Fibroblast of skin of right quadriceps (primary cell): ENCODE results near the gene MEGF9.
"Not testable (repeated sequence)": the region's sequence is repeated elsewhere in the genome, so short reads cannot be mapped to it uniquely, and the experiment has no call there.

ENCODE experiments used
- DNase-seq: peaks from one replicate; pipeline ENCODE4 v3.0.0-alpha.2; 2013

The MEGF9 gene

DNA sequence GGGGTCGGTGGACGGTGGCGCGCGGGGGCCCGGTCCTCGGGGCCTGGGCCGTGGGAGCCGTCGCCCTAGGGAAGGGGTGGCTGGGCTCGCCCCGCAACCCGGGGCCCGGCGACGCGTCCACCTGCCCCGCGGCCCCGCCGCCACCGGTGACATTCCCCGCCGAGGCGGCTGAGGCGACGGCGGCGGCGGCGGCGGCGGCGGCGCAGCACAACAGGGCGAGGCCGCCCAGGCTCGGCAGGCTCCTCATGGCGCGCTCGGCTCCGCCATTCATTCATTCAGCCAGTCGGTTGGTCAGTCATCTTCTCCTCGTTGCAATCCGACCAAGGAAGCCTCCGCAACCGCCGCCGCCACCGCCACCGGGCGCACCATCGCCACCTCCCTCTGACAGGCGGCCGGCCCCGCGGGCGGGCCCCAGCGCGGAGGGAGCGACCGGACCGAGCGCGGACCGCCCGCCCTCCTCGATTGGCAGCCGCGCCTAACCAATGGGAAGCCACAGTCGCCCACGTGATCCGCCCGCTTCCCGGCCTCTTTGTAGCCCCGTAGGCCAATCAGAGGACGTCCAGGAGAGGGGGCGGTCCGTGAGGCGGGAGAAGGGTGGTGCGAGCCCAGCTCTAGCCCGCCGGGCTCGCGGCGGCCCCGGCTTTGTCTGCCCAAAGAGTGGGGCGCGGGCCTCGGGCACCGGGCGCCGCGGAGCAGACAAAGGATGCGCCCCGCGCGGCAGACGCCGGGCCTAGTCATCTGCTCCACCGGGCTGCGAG is at the start of gene MEGF9:
MEGF9 (minus strand) TSS at position 383 of the 758 bp plus-strand sequence; CDS start at position 271, 112 bp downstream.
- DNase-seq: peak; percentile 98

DNA sequence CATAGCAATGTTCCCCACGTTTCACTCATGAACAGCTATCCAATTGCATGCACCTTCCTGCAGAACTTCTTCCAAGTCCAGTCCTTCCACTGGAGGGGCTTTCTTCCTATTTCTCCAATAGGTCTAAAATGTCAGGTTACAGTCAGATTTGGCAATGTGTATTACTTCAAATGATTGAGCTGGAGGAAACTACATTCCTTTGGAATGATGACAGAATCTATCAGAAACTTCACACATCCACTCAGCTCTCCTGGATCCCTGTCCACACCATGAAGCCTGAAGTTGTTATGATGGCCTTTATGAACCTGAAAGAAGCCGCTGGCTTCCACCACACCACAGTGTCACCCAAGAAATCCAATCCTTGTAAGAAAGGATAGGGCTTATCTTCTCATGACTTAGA is 46.7 kb upstream of the MEGF9 start:
- DNase-seq: no peak

DNA sequence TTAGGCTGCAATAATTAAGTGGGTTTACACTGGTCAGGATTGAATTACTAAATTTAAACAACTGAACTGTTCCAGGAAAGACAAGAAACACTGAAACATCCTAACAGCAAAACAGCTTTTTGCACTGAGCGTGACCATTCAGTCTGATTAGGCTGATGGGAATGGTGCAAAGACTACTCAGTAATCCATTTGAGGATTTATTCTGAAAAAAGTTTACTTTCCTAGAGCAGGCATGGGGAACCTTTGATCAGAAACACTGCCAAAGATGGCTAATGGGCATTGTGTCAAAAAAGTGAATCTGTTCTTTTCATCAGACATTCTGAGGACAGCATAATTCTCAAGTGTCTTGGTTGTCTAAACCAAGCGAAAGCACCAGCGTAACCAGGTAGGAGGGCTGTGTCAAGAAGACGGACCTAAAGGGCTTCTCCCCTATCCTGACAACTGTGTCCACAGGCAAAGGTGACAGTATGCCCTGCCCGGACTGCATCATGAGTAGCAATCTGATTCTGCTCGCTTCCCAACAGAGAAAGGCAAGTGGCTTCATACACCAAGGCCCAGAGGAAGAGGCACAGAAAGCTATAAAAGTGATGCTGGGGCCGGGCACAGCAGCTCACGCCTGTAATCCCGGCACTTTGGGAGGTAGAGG is 45.6 kb upstream of the MEGF9 start:
- DNase-seq: no peak

DNA sequence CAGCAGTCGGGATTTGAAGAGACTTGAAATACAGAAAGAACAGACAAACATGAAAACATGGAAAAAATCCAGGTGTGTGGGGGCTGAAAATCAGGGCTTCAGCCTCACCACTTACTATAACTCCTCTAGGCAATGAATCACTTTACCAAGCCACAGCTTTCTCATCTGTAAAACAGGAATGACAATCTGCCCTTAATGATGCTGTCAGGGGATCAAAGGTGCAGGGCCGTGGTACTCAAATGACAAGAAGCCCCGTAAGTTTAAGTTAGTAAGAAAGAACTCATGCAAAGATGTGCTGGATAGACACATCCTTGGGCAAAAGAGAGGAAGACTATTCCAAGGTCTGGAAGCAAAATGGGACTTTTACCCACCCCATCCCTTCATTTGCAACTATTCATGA is 44.3 kb upstream of the MEGF9 start:
- DNase-seq: no peak

DNA sequence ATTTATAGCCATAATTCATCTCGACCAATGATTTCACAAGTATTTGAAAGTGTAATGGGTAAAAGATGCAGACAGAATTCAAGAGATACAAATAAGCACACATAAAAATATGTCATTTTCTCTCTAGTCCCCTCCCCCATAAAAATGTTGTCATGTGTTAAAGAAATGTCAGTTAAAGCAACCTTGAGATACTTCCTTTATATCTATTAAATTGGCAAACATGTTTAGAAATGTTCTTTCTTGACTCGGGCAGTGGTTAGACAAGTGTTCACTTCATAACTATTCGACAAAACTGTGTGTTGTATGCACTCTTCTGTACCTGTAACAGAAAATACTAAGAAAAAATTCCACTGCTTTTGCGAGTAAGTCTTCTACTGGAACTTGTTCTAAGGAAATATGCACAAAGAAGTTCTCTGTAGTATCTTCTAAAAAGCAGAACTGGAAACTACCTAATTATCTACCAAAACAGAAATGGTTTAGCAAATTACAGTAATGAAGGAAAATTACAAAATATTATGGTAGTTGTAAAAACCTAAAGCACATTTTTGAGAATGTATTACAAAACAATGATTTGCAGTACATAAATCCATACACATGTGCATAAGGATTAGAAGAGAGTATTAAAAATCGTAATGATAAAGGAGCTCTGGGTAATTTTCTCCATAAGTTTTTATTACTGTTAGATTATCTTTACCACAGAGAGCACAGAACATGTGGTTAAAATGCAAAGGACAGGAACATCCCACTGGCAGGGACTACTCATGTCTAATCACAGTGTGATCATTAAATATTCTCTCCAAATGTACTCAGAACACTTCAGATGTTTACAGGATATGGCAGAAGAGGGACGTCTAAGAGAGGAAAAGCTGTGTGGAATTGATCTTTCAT is 43.0 kb upstream of the MEGF9 start:
- DNase-seq: no peak

DNA sequence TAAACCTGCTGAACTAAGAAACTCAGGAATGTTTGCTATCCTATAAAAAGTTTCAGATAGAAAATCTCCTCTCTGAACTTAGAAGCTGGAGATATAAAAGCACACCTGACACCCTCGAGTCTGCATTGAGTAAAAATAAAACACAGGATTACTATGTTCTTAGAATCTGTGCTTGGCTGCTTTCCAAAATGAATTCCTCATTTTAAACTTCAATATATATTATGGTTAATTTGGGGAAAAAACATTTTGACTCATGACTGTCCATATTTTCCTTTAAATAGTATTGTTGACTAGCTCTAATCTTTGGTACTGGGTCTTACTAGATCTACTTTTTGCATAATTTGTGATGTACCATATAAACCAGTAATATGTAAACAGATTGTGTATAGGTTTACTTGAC is 42.3 kb upstream of the MEGF9 start:
- no peak for DNase-seq

DNA sequence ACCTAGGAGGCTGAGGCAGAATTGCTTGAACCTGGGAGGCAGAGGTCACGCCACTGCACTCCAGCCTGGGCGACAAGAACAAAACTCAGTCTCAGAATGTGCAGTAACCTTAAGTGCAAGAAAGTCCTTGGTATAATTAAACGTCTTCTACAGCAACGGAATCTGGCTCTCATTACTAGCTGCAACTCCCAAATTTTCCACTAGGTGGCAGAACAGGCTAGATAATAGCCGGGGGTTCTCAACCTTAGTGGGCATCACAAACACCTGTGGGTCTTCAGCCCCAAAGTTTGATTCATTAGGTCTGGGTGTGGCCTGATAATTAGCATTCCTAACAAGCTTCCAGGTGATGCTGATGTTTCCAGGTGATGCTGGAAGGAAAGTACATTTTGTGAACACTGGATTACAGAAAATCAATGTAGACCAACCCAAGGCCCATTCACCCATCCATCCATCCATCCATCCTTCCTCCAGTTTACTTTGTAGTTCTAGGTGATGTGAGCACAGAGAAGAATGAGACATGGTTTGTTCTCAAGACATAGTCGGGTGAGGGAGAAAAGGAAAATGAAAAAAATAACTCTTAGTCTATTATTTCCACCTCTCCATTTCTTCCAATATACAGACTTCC is 41.7 kb upstream of the MEGF9 start:
- DNase-seq: peak; percentile 43

DNA sequence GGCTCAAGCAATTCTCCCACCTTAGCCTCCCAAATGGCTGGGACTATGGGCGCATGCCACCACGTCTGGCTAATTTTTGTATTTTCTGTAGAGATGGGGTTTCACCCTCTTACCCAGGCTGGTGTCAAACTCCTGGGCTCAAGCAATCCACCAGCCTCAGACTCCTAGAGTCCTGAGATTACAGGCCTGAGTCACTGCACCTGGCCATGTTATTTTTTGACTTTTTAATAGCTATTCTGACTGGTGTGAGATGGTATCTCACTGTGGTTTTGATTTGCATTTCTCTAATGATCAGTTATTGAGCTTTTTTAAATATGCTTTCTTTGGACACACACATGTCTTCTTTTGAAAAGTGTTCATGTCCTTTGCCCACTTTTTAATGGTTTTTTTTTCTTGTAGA is 40.8 kb upstream of the MEGF9 start:
- no peak for DNase-seq

DNA sequence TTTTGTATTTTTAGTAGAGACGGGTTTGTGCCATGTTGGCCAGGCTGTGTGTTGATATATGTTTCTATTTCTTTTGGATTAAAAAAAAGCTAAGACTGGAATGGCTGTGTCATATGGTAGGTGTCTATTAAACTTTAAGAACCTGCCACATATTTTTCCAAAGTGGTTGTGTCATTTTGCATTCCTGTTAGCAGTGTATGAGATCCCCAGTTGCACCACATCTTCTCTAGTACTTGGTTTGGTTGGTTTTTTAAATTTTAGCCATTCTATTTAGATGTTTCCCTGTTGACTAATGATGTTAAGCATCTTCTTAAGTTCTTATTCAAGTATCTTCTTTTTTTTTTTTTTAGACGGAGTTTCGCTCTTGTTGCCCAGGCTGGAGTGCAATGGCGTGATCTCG is 36.2 kb upstream of the MEGF9 start:
- no peak for DNase-seq

DNA sequence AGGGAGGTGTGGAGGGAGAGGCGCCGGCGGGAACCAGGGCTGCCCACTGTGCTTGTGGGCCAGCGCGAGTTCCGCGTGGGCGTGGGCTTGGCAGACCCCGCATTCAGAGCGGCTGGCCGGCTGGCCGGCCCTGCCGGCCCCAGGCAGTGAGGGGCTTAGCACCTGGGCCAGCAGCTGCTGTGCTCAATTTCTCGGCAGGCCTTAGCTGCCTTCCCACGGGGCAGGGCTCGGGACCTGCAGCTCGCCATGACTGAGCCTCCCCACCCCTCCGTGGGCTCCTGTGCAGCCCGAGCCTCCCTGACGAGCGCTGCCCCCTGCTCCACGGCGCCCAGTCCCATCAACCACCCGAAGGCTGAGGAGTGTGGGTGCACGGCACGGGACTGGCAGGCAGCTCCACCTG is 32.1 kb upstream of the MEGF9 start:
- DNase-seq: not testable (repeated sequence)

DNA sequence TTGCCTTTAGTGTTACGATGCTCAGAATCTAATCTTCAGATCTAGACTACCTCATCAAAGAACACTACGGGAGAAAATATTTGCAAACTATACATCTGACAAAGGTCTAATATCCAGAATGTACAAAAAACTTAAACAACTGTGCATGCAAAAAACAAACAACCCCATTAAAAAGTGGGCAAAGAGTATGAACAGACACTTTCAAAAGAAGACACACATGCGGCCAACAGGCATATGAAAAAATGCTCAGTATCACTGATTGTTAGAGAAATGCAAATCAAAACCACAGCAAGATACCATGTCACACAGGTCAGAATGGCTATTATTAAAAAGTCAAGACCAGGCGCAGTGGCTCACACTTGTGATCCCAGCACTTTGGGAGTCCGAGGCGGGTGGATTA is 31.0 kb upstream of the MEGF9 start:
- DNase-seq: no peak

DNA sequence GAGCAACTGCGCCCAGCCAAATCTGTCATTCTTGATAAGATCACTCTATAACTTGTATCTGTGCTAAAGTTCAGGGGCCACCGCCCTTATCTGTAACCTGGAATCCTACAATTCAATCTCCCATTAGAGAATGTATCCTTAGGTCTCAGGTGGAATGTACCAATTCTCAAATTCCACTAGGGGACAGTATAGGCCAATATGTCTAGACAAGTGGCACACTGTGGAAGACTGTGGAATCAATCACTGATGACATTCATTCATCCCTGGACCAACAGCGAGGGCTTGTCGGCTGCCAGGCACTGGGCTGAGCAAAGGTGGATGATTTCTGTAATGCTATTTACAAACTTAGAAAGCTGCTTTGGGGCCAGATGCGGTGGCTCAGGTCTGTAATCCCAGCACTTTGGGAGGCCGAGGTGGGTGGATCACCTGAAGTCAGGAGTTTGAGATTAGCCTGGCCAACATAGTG is 28.7 kb upstream of the MEGF9 start:
- peak; percentile 19 for DNase-seq

DNA sequence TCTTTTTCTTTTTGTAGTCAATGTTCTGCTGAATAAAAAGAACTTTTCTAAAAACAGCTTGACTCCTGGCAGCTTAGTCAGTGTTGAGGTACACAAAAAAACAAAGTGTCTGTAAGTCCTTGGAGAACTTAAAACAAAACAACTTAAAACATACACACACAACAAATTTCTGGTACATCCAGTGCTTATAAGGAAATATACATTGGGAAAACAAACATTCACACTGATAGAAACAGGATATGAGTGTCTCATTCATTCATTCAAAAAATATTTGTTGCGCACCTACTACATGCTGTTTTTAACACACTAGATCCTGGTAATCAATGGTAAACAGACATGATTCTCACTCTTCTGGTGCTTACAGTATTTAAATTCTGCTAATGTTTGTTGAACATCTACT is 27.4 kb upstream of the MEGF9 start:
- DNase-seq: no peak

DNA sequence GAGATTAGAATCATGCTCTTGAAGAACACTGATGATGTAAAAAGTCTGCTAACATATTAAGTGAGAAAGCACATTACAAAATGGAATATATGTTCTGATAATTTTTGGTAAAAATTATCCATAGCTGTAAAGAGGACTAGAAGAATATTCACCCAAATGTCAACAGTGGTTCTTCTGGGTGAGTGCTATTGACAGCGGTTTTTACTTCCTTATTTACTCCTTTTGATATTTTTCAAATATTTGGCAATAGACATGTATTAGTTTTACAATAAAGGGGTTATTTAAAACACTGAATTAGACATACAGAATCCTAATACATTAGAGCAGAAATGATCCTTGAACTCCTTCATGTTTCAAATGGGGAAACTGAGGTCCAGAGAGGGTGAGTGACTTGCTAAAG is 26.9 kb upstream of the MEGF9 start:
- no peak for DNase-seq

DNA sequence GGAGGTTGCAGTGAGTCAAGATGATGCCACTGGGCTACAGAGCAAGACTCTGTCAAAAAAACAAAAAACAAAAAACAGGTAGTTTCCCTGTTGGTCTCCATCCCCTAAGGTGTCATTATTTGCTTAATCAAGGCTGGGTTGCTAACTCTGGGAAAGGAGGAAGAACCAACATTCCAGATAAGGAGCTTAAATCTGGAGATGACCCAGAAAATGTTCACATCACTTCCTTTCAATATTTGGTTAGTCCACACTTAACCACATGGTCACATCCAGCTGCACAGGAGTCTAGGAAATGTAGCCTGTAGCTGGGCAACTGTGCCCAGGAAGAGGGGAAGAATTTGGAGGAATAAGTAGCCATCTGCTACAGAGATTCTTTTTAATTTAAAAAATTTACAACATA is 25.9 kb upstream of the MEGF9 start:
- no peak for DNase-seq

DNA sequence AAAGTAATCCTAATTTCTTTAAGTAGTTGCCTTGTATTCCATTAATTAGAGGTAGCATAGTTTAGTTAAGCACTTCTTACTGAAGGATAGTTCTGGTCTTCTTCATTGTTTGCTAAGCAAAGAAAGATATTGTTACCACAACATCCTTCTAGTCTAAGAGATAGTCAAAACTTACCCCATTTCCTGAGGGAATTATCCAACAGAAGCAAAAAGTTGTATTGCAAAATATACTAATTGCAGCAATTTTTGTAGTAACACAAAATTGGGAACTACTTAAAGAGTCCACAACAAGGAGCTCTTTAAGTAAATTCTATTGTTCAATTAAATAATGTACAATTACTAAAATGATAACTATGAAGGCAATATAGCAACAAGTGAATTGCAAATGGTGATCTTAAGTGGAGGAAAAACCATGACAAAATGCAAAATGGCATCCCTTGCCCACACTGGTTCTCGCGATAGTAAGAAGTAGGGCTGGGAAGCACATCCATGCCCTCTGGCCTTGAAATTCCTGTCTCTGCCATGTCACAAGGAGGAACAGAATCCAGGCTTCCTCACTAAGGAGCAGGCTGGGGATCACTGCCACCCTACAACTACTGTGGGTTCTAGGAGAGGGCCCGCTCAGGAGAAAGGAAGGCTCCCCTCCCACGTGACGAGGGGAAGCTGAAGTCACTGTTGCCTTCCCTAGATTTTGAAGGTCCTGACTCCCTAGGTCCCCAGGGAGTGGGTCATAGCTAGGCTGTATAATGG is 23.3 kb upstream of the MEGF9 start:
- no peak for DNase-seq

DNA sequence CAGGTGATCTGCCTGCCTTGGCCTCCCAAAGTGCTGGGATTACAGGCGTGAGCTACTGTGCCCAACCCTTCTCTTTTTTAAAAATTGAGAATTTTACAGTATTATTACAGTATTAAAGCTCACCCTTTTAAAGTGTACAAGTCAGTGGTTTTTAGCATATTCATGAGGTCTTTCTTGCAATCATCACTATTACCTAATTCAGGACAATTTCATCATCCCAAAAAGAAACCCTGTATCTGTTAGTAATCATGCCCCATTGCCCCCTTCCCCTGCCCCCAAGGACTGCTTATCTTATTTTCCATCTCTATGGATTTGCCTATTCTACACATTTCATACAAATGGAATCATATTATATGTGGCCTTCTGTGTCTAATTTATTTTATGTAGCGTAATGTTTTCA is 22.6 kb upstream of the MEGF9 start:
- DNase-seq: no peak

DNA sequence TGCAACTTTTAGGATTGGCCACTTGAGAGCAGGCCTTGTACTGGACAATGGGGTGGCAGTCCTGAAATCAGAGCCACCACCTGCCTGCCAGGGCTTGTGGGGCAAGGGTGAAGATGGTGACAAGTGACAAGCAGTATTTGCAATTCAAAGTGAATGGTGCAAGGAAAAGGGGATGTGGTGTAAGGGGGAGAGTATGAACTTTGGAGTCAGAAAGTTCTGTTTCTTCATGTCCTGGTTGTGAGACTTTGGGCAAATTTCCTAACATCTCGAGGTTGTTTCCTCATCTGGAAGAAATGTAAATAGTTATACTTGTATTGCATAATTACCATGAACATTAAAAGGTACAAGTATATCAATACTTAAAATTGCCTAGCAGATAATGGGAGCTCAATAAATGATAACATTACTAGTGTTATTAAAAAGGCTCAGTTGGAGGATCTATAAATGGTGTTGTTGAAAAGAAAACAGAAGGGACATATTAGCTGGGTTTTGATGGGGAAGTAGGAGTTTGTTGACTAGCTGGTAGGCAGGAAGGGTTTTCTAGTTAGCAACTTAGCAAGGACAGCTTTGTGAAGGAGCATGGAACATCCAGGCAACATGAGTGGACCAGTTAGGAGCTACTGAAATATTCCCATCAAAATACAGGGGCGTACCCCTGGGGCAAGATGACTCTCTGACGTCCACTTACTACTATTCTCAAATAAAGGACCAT is 21.3 kb upstream of the MEGF9 start:
- no peak for DNase-seq

DNA sequence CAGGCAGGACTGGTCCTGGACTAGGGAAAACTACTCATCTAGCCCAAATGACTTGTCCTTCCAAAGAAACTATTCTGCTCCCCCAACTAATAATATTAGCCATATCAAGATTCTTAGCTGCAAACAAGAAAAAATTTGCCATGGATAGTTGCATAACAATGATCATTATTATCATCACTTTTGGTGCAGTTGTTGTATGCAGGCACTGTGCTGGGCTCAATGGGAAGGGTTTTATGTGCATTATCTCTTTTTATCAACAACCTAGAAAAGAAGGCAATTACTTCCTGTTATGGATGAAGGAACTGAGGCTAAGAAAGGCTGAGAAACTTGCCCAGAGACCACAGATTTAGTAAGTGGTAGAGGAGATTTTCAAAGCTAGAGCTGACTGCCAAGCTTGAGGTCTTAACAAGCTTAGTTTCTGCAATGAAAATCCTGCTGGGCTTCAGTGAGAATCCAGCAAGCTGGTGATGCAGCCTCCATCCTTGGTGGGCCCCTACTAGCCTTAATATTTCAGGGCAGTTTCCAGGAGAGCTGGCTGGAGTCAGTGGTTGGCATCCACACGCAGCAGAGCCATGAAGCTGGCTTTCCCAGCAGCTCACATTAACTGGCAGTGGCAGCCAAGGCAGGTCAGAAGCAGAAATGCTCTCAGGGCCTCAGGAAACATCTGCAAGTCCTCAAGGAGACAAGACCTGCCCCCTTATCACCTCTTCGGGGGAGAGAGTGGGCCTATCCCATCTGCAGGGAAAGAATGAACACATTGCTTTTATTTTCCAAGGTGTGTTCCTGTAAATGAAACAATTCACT is 20.5 kb upstream of the MEGF9 start:
- no peak for DNase-seq

DNA sequence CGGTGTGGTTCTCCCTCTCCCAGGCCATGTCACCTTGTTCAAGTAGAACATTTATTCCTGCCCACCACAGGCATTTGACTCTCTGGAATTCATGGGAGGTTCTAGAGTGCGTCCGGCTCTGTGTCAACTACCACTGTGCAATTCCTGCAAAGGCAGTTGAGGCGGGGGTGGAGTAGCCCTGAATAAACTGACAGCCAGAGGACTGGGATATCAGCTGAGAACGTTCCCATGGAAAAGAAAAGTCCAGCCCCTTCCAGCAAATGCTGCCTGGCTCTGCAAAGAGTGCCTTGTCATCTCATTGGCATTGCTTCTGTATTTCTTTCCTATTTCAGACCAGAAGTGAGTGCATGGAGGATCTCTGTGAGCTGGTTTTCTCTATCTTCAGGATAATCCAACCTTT is 18.9 kb upstream of the MEGF9 start:
- DNase-seq: no peak
